SK-N-MC (cell line): ENCODE measurements around the gene CRMP1.

Experiments used
- EZH2 ChIP-seq: fragments of 200-600 bp; sonication (generic); IDR thresholded peaks from one replicate; pipeline ENCODE4 v1.6.1; 2017; ENCODE audit warnings: antibody characterized with exemption
- POLR2AphosphoS5 ChIP-seq: IDR thresholded peaks from 2 replicates; pipeline ENCODE4 v1.6.1; 2012; ENCODE audit warnings: mild to moderate bottlenecking, low read depth, low read length, borderline replicate concordance

DNA sequence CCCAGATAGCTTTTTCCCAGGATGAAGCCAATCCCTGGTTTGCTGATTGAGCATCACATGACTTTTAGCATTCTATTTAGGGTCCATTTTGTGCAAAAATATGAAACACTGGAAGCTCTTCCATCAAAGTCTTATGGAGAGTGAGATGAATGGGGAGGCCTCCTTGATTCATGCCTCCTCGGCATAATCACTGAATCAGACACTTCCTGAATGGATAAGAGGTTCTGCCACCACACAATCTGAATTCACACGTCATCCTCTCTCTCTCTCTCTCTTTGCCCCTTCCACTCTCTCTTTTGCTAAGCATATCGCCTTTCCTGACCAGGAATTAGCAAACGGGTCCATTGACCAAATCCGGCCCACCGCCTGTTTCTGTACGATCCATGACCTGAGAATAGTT, 68.7 kb downstream of the CRMP1 start:
- TF ChIP-seq POLR2AphosphoS5 (no peak), EZH2 (no peak)
